Esophagus muscularis mucosa (tissue), 4 donors: ENCODE results near the gene GFOD1. TPM values are rescaled to one million over a fixed set of nuclear protein-coding genes. Genes with fewer than 3 reads are reported as not detected.
"Not testable (repeated sequence)": the region's sequence is repeated elsewhere in the genome, so short reads cannot be mapped to it uniquely, and the experiment has no call there.

Experiments used
- DNase-seq: peaks from one replicate; pipeline ENCODE4 v3.0.0-alpha.2; 2017; ENCODE audit errors: extremely low spot score
- H3K27ac ChIP-seq, 4 donors: fragments of 200-600 bp; sonication (generic); replicated peaks in 1 of 4; 1 replicate in 3 of 4; 2 replicates in 1 of 4; pipeline ENCODE4 v1.5.1; 2016 to 2019; ENCODE audit warnings: mild to moderate bottlenecking in 1 of 4
- H3K27me3 ChIP-seq, 4 donors: fragments of 200-600 bp; sonication (generic); one replicate each; pipeline versions ENCODE4 v1.5.1 to v1.6.0; 2016 to 2019
- H3K36me3 ChIP-seq, 4 donors: fragments of 200-600 bp; sonication (generic); one replicate each; pipeline ENCODE4 v1.5.1; 2016 to 2019
- H3K4me1 ChIP-seq, 4 donors: fragments of 200-600 bp; sonication (generic); one replicate each; pipeline ENCODE4 v1.5.1; 2016 to 2019
- H3K4me3 ChIP-seq, 4 donors: fragments of 200-600 bp; sonication (generic); 1 replicate in 2 of 4; 2 replicates in 2 of 4; pipeline ENCODE4 v1.5.1; 2016 to 2019; ENCODE audit warnings: mild to moderate bottlenecking in 4 of 4, moderate library complexity in 1 of 4
- H3K9me3 ChIP-seq, 4 donors: fragments of 200-600 bp; sonication (generic); 1 replicate in 3 of 4; 2 replicates in 1 of 4; pipeline ENCODE4 v1.5.1; 2016 to 2019
- EP300 ChIP-seq: sonication (generic); formaldehyde crosslinking; IDR thresholded peaks from one replicate; pipeline ENCODE4 v1.6.1; 2017; ENCODE audit warnings: antibody characterized with exemption
- POLR2A ChIP-seq: fragments of 450-650 bp; IDR thresholded peaks from one replicate; pipeline ENCODE4 v1.6.1; 2017; ENCODE audit warnings: antibody characterized with exemption, moderate library complexity, mild to moderate bottlenecking, low read depth
- POLR2AphosphoS5 ChIP-seq, 2 donors: sonication (generic); formaldehyde crosslinking; IDR thresholded peaks; one replicate each; pipeline ENCODE4 v1.6.1; 2017; ENCODE audit warnings: antibody characterized with exemption in 2 of 2
- WGBS: methylation state at CpG from one replicate; pipeline ENCODE4 v1.1.5; 2018; 5-methylcytosine and 5-hydroxymethylcytosine counted together
- intact Hi-C: fragments of 100-400 bp; cut with DNase I; formaldehyde crosslinking; loops from one replicate; pipeline ENCODE4 v1.15.1; 2023
- total RNA-seq, 4 donors: library from RNA; depleted of rRNA; stranded (reverse); fragments of >200 nt; gene quantifications; one replicate each; pipeline versions ENCODE4 v1.1.0 to v1.2.1, GENCODE V29; 2016
- TF ChIP-seq, protein P1 (sequence below), 3 experiments: fragments of 200-600 bp in 2 of 3; fragments of 450-650 bp in 1 of 3; sonication (generic) in 2 of 3; IDR thresholded peaks; one replicate each; pipeline ENCODE4 v1.5.1; 2017 to 2019; ENCODE audit warnings: antibody characterized with exemption in 3 of 3, mild to moderate bottlenecking in 2 of 3, moderate library complexity in 1 of 3

Gene GFOD1
- total RNA-seq, 4 donors from 2014 or later: 21.7 to 34.5 (median 25.8) TPM

DNA sequence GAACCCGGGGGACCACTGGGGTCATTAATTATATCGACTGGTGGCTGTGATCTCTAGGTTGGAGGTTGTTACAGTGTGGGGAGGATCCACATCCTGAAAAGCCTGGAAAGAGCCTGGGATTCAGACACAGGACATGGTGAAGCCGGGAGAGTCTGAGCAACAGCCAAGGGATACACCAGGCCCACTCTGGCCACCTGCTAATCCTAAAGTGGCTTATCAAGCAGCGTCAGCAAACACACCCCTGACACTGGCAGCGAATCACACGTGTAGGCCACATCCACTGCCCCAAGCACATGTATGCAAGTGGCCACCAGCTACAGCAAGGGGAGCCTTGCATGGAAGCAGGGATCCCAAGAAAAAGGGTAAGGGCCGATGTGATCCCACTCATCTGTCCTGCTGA, 41.0 kb downstream of the GFOD1 start:
- H3K27me3 ChIP-seq: no peaks in the 10 kb centered on the region
- 79% methylated on average over 4 of the region's 7 CpGs for WGBS
- H3K4me1 ChIP-seq: peaks cover 70 to 78% (median 75%) of the 10 kb centered on the region in 4 donors
- TF ChIP-seq, protein P1, sequence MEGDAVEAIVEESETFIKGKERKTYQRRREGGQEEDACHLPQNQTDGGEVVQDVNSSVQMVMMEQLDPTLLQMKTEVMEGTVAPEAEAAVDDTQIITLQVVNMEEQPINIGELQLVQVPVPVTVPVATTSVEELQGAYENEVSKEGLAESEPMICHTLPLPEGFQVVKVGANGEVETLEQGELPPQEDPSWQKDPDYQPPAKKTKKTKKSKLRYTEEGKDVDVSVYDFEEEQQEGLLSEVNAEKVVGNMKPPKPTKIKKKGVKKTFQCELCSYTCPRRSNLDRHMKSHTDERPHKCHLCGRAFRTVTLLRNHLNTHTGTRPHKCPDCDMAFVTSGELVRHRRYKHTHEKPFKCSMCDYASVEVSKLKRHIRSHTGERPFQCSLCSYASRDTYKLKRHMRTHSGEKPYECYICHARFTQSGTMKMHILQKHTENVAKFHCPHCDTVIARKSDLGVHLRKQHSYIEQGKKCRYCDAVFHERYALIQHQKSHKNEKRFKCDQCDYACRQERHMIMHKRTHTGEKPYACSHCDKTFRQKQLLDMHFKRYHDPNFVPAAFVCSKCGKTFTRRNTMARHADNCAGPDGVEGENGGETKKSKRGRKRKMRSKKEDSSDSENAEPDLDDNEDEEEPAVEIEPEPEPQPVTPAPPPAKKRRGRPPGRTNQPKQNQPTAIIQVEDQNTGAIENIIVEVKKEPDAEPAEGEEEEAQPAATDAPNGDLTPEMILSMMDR (IDR thresholded peaks at IDR 0.05): no peak
- TF ChIP-seq EP300: no peak
- no peak for TF ChIP-seq POLR2A
- no peak for TF ChIP-seq POLR2AphosphoS5 (IDR thresholded peaks at IDR 0.05)
- intact Hi-C loops: no loop called here
- H3K36me3 ChIP-seq: peaks cover 0 to 12% (median 2%) of the 10 kb centered on the region in 4 donors
- H3K4me3 ChIP-seq: no peak overlapping the region
- H3K27ac ChIP-seq: peak overlapping the region; percentile 75 to 84 (median 82)
- no peak for DNase-seq
- no peaks in the 10 kb centered on the region for H3K9me3 ChIP-seq

DNA sequence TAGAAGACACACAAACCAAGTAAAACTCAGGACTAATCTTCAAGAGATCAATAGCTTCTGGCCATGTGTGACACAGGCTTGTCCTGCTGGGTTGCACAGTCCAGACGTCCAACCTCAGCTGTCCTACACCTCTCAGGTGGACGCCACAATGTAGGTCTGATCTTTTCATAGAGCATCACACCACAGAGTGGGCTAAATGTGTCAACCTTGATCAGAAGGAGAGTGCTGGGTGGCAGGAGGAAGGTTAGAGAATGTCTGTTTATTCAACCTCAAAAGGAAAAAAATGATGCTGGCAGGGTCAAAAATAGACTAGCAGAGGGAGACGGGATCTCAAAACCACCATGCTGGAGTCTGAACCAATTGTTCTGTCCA, 41.7 kb downstream of the GFOD1 start:
- WGBS: 61% methylated on average over 3 of the region's 3 CpGs
- Histone ChIP-seq H3K4me3 (peak overlapping the region in 2 of 4 donors; percentile 11 to 26), H3K4me1 (peaks cover 70 to 77% (median 77%) of the 10 kb centered on the region in 4 donors), H3K36me3 (peaks cover 0 to 5% (median 0%) of the 10 kb centered on the region in 4 donors), H3K27ac (peak overlapping the region; percentile 75 to 84 (median 82)), H3K9me3 (no peaks in the 10 kb centered on the region), H3K27me3 (no peaks in the 10 kb centered on the region)
- intact Hi-C loops: no loop called here
- no peak for DNase-seq
- TF ChIP-seq POLR2AphosphoS5 (IDR thresholded peaks at IDR 0.05) (no peak), POLR2A (no peak)

DNA sequence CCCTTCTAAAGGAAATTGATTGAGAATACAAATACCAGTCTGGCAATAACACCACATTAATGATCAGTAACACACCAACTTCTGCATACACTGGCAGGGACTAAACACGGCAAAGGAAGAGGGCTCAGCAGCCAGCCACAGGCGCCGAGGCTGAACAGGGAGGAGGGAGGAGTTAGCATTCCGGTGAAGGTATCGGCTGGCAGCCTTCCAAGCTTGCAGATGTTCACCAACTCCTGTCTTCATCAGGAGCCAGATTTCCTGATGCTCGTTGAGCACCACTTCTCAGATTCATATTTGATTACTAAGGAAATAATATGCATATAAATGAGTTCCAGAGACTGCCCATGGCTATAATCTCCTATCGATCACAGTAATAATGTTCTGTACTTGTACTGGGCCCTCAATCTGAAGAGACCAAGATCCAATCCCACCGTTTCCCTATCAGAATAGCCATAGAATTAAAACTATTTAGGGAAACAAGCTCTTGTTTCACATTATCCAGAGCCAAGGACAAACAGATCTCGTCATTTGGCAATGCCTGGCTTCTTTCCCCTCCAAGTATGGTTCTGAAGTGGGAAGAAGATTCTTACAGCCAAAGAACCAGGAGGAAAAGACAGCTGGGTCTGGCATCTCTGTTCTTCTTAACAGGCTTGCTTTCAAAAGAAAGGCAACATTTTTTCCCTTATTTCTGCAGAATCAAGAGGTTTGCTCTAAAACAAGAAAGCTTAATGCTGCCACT, 42.2 kb downstream of the GFOD1 start:
- Histone ChIP-seq H3K4me3 (peak overlapping the region; percentile 11 to 40 (median 22)), H3K27me3 (no peaks in the 10 kb centered on the region), H3K4me1 (peaks cover 70 to 79% (median 77%) of the 10 kb centered on the region in 4 donors), H3K36me3 (no peaks in the 10 kb centered on the region), H3K9me3 (no peaks in the 10 kb centered on the region), H3K27ac (peak overlapping the region; percentile 75 to 84 (median 82))
- no peak for DNase-seq
- intact Hi-C loops: no loop called here
- TF ChIP-seq POLR2A (no peak), POLR2AphosphoS5 (IDR thresholded peaks at IDR 0.05) (no peak), EP300 (no peak)
- TF ChIP-seq, protein P1 (IDR thresholded peaks at IDR 0.05): no peak
- WGBS: 8% methylated on average over 9 of the region's 9 CpGs

DNA sequence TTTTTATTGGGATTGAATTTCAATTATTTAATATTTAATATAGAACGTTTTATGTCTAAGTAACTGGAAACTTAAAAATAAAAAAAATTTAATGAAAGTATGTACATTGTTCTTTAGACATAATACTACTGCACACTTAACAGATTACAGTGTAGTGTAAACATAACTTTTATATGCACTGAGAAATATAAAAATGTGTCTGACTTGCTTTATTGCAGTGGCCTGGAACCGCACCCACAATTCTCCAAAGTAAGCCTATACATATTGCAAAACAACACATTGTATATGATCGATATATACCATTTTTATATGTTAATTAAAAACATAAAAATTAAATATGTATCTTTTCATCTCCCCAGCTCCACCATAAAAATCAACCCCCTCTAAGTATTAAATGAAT, 42.8 kb downstream of the GFOD1 start:
- peaks cover 68 to 76% (median 74%) of the 10 kb centered on the region in 4 donors for H3K4me1 ChIP-seq
- H3K9me3 ChIP-seq: no peaks in the 10 kb centered on the region
- TF ChIP-seq POLR2A (no peak), POLR2AphosphoS5 (IDR thresholded peaks at IDR 0.05) (no peak)
- H3K4me3 ChIP-seq: peak overlapping the region in 3 of 4 donors; percentile 11 to 26 (median 17)
- DNase-seq: no peak
- H3K27ac ChIP-seq: peak overlapping the region; percentile 75 to 84 (median 82)
- WGBS: 82% methylated on average over 3 of the region's 3 CpGs
- no peaks in the 10 kb centered on the region for H3K27me3 ChIP-seq
- intact Hi-C loops: no loop called here
- no peaks in the 10 kb centered on the region for H3K36me3 ChIP-seq

DNA sequence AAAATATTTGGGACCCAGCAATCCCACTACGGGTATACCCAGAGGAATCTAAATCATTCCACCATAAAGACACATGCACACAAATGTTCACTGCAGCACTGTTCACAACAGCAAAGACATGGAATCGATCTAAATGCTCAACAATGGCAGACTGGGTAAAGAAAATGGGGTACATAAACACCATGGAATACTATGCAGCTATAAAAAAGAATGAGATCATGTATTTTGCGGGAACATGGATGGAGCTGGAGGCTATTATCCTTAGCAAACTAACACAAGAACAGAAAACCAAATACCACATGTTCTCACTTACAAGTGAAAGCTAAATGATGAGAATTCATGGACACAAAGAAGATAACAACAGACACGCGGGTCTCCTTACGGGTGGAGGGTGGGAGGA, 43.4 kb downstream of the GFOD1 start:
- H3K36me3 ChIP-seq, H3K9me3 ChIP-seq, H3K4me3 ChIP-seq, DNase-seq, H3K27me3 ChIP-seq, H3K27ac ChIP-seq, intact Hi-C loops: not testable (repeated sequence)
- peaks cover 62 to 69% (median 68%) of the 10 kb centered on the region in 4 donors for H3K4me1 ChIP-seq
- 95% methylated on average over 6 of the region's 6 CpGs for WGBS

DNA sequence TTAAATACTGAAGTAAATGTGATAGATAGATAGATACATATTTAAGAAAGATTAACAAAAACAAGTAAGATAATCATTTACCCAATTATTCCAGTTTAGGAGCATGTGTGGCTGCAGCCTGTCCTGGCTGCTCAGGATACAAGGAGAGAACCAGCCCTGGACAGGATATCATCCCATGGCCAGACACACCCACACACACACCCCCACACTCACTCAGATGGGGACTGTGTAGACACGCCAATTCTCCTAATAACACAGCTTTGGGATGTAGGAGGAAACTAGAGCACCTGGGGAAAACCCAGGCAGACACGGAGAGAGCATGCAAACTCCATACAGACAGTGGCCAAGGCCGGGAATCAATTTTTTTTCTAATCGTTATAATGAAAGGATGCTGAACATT, 45.6 kb downstream of the GFOD1 start:
- H3K4me3 ChIP-seq: no peak overlapping the region
- H3K36me3 ChIP-seq: no peaks in the 10 kb centered on the region
- H3K27me3 ChIP-seq: no peaks in the 10 kb centered on the region
- H3K9me3 ChIP-seq: no peaks in the 10 kb centered on the region
- no peak overlapping the region for H3K27ac ChIP-seq
- no peak for DNase-seq
- WGBS: 98% methylated on average over 4 of the region's 4 CpGs
- peaks cover 44 to 53% (median 48%) of the 10 kb centered on the region in 4 donors for H3K4me1 ChIP-seq
- intact Hi-C loops: no loop called here
- no peak for TF ChIP-seq POLR2AphosphoS5 (IDR thresholded peaks at IDR 0.05)
- TF ChIP-seq, protein P1 (IDR thresholded peaks at IDR 0.05): no peak
- TF ChIP-seq POLR2A: no peak
- TF ChIP-seq EP300: no peak
